Psoas muscle (tissue), 8 donors: Measurements from ENCODE around the gene ZNF808. TPM values are rescaled to one million over a fixed set of nuclear protein-coding genes. Genes with fewer than 3 reads are reported as not detected.
"Not testable (repeated sequence)": the region's sequence is repeated elsewhere in the genome, so short reads cannot be mapped to it uniquely, and the experiment has no call there.

ENCODE experiments used
- ATAC-seq, 4 donors: fragments of 200-7000 bp; cut with Tn5 transposase; one replicate each; pipeline ENCODE4 v1.9.1; 2020; ENCODE audit warnings: moderate library complexity in 3 of 4, mild to moderate bottlenecking in 2 of 4
- DNase-seq, 2 donors: peaks; one replicate each; pipeline ENCODE4 v3.0.0-alpha.2; 2020
- H3K27ac ChIP-seq: fragments of 200-600 bp; one replicate; pipeline ENCODE4 v1.8.0; 2022
- H3K27me3 ChIP-seq, 3 donors: fragments of 200-600 bp in 1 of 3; one replicate each; pipeline versions ENCODE4 v1.6.1 to v1.8.0; 2013 to 2022; ENCODE audit warnings: low read length in 2 of 3, mild to moderate bottlenecking in 2 of 3, moderate library complexity in 1 of 3; ENCODE audit not compliant: insufficient read depth in 3 of 3
- H3K36me3 ChIP-seq, 2 donors: fragments of 200-600 bp in 1 of 2; one replicate each; pipeline versions ENCODE4 v1.6.1 to v1.8.0; 2013 to 2022; ENCODE audit warnings: low read depth in 1 of 2, mild to moderate bottlenecking in 1 of 2, moderate library complexity in 1 of 2; ENCODE audit not compliant: insufficient read depth in 1 of 2
- H3K4me1 ChIP-seq: fragments of 200-600 bp; one replicate; pipeline ENCODE4 v1.8.0; 2022
- H3K4me3 ChIP-seq: fragments of 200-600 bp; one replicate; pipeline ENCODE4 v1.8.0; 2022; ENCODE audit warnings: mild to moderate bottlenecking
- H3K9me3 ChIP-seq: fragments of 200-600 bp; one replicate; pipeline ENCODE4 v1.8.0; 2022
- WGBS, 3 donors: extraction: QIAGEN DNeasy Blood & Tissue Kit; methylation state at CpG; one replicate each; pipeline versions ENCODE4 v1.1.6 to v1.1.7; 2013; 5-methylcytosine and 5-hydroxymethylcytosine counted together
- intact Hi-C, 2 donors: fragments of 100-400 bp; cut with DNase I; formaldehyde crosslinking; loops; one replicate each; pipeline versions ENCODE4 v1.11.0 to v1.14.2; 2022
- polyA plus RNA-seq, 3 donors: library from polyadenylated mRNA; stranded (reverse); fragments of 200-250 nt; gene quantifications; one replicate each; pipeline ENCODE4 v1.2.3, GENCODE V29; 2013
- total RNA-seq, 4 donors: library from RNA; stranded (reverse); fragmentation: NEBNext Ultra II Directional in 2 of 4; extraction: Animal tissue kit (Norgen Biotek cat#: 25700) in 2 of 4; gene quantifications; one replicate each; pipeline versions ENCODE4 v1.2.1 to v1.2.4, GENCODE V29; 2021 to 2023
- TF ChIP-seq, protein P1 (sequence below): fragments of 200-600 bp; IDR thresholded peaks from one replicate; pipeline ENCODE4 v1.8.0; 2022; ENCODE audit warnings: antibody characterized with exemption
- donor health status: healthy with polysubstance abuse.
- donor health status: DM: no; HTN: no; CAD: no; lungs with moderate emphysema.
- donor health status: Bipolar disorder and iron deficiency.
- donor health status: healthy.
- donor health status: DM: yes; HTN: yes; CAD: no.
- donor health status: DM: no; HTN: no; CAD: no.
- donor health status: DM: no; HTN: no; CAD: no.
- donor health status: DM: yes; HTN: yes; CAD: no.

Gene ZNF808
- total and polyA plus RNA-seq, 7 donors, result 0.83 to 12.6 (median 7.7) TPM

- WGBS, 3 donors, result 90 to 94% (median 93%) methylated on average over 5 of the region's 5 CpGs
Measured at GRCh38 chr19:52516191-52516590, 11.3 kb upstream of the ZNF808 start.

DNA sequence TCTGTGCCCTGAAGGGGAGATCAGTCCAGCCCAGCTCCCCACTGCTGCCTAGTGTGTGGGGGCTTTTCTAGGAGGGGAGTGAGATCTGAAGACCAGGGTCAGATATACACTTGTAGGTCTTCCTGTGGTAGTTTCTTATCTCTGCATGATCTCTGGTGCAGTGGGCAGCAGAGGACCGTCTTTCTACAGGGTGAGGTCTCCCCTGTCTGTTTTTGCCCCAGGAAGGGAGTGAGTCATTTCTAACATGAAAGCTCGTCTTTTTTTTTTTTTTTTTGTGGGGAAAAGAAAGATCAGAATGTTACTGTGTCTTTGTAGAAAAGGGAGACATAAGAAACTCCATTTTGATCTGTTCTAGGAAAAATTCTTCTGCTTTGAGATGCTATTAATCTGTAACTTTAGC, 8.8 kb upstream of the ZNF808 start:
- Histone ChIP-seq H3K36me3 (no peaks in the 10 kb centered on the region), H3K27me3 (peaks cover 0 to 3% (median 0%) of the 10 kb centered on the region in 3 donors), H3K4me1 (no peaks in the 10 kb centered on the region), H3K27ac (no peak overlapping the region), H3K9me3 (peaks cover 8% of the 10 kb centered on the region), H3K4me3 (no peak overlapping the region)
- 39 to 56% (median 48%) methylated on average over 2 of the region's 2 CpGs for WGBS, 3 donors
- TF ChIP-seq, protein P1, sequence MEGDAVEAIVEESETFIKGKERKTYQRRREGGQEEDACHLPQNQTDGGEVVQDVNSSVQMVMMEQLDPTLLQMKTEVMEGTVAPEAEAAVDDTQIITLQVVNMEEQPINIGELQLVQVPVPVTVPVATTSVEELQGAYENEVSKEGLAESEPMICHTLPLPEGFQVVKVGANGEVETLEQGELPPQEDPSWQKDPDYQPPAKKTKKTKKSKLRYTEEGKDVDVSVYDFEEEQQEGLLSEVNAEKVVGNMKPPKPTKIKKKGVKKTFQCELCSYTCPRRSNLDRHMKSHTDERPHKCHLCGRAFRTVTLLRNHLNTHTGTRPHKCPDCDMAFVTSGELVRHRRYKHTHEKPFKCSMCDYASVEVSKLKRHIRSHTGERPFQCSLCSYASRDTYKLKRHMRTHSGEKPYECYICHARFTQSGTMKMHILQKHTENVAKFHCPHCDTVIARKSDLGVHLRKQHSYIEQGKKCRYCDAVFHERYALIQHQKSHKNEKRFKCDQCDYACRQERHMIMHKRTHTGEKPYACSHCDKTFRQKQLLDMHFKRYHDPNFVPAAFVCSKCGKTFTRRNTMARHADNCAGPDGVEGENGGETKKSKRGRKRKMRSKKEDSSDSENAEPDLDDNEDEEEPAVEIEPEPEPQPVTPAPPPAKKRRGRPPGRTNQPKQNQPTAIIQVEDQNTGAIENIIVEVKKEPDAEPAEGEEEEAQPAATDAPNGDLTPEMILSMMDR, result no peak
- ATAC-seq, result no peak
- no peak for DNase-seq
- intact Hi-C loops, result no loop called here

More at GRCh38 chr19:52516191-52516590, 11.3 kb upstream of the ZNF808 start:
- Histone ChIP-seq H3K4me3 (no peak overlapping the region), H3K27me3 (peaks cover 0 to 2% (median 0%) of the 10 kb centered on the region in 3 donors), H3K4me1 (no peaks in the 10 kb centered on the region), H3K27ac (no peak overlapping the region), H3K36me3 (no peaks in the 10 kb centered on the region), H3K9me3 (peaks cover 27% of the 10 kb centered on the region)
- intact Hi-C loops, result no loop called here
- ATAC-seq (no peak), DNase-seq (no peak)
- TF ChIP-seq, protein P1, result no peak

GRCh38 chr19:52519175-52519574, 8.3 kb upstream of the ZNF808 start:
- H3K4me3 ChIP-seq, ATAC-seq, H3K4me1 ChIP-seq, H3K36me3 ChIP-seq, H3K27me3 ChIP-seq, H3K27ac ChIP-seq, intact Hi-C loops, H3K9me3 ChIP-seq, DNase-seq: not testable (repeated sequence)
- WGBS, 3 donors, result 62 to 78% (median 75%) methylated on average over 6 to 7 of the region's 7 CpGs

DNA sequence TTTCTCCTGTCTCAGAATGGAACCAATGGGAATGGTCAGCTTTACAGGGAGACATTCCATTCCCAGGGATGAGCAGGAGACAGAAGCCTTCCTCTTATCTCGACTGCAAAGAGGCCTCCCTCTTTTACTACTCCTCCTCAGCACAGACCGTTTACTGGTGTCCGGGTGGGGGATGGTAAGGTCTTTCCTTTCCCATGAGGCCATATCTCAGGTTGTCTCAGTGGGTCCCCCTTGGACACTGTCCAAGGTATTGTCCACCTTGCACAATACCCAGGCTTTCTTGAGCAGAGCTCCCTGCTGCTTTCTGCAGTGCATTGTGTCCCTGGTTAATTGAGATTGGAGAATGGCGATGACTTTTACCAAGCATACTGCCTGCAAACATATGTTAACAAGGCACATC, 7.5 kb upstream of the ZNF808 start:
- 30 to 46% (median 41%) methylated on average over 4 of the region's 4 CpGs for WGBS, 3 donors
- no peak for ATAC-seq
- Histone ChIP-seq H3K36me3 (no peaks in the 10 kb centered on the region), H3K4me1 (no peaks in the 10 kb centered on the region), H3K27me3 (peaks cover 0 to 3% (median 0%) of the 10 kb centered on the region in 3 donors), H3K4me3 (no peak overlapping the region), H3K27ac (no peak overlapping the region), H3K9me3 (peaks cover 7% of the 10 kb centered on the region)
- no peak for DNase-seq
- TF ChIP-seq, protein P1, result no peak
- intact Hi-C loops, result no loop called here

GRCh38 chr19:52522551-52522950, 4.9 kb upstream of the ZNF808 start:
- H3K9me3 ChIP-seq, result peaks cover 4% of the 10 kb centered on the region
- intact Hi-C loops, result no loop called here
- TF ChIP-seq, protein P1, result no peak

More at GRCh38 chr19:52522551-52522950, 4.9 kb upstream of the ZNF808 start:
- no peaks in the 10 kb centered on the region for H3K36me3 ChIP-seq
- ATAC-seq, result no peak
- no peak overlapping the region for H3K4me3 ChIP-seq
- no peak for DNase-seq
- 80 to 84% (median 84%) methylated on average over 11 to 14 of the region's 14 CpGs for WGBS, 3 donors
- H3K4me1 ChIP-seq, result no peaks in the 10 kb centered on the region
- H3K27ac ChIP-seq, result no peak overlapping the region
- H3K27me3 ChIP-seq, result peaks cover 0 to 3% (median 0%) of the 10 kb centered on the region in 3 donors
